ENCODE data around the gene TREML4. TPM values are rescaled to one million over a fixed set of nuclear protein-coding genes. Genes with fewer than 3 reads are reported as not detected.

The TREML4 gene
- not detected for polyA plus RNA-seq (2012; ENCODE audit: insufficient read length, low read depth)

DNA sequence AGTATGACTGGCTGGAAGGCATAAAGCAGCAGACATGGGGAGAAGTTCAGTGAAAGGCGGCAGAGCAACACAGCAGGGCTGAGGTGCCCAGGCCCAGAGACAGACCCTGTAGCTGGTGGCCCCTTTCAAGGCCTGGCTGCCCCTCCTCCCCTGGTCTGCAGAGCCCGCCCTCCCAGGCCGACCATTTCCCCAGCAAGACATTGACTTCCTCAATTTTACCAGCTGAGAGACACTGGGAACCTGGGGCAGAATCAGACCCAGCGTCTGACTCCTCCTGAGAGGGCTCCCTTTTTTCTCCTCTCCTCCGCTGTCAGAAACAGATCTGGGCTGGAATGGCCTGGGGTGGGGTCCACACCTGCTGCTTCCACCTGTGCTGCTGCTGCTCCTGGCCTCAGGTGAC lies at the start of gene TREML4:
TREML4 (plus strand) TSS at position 254 of the 400 bp plus-strand sequence; CDS start at position 333, 79 bp downstream.
- TF ChIP-seq POLR2AphosphoS5 (IDR thresholded peaks at IDR 0.05; ENCODE audit: low read depth, low read length) (no peak), TAF1 (IDR thresholded peaks at IDR 0.05; ENCODE audit: borderline replicate concordance, insufficient read depth, low read length) (no peak), SIN3A (IDR thresholded peaks at IDR 0.05; ENCODE audit: borderline replicate concordance, insufficient read depth, low read length) (no peak), FOXP2 (optimal IDR thresholded peaks at IDR 0.05; ENCODE audit: borderline replicate concordance, extremely low read depth, extremely low read length, insufficient read depth) (no peak)
- TF ChIP-seq, protein P1, sequence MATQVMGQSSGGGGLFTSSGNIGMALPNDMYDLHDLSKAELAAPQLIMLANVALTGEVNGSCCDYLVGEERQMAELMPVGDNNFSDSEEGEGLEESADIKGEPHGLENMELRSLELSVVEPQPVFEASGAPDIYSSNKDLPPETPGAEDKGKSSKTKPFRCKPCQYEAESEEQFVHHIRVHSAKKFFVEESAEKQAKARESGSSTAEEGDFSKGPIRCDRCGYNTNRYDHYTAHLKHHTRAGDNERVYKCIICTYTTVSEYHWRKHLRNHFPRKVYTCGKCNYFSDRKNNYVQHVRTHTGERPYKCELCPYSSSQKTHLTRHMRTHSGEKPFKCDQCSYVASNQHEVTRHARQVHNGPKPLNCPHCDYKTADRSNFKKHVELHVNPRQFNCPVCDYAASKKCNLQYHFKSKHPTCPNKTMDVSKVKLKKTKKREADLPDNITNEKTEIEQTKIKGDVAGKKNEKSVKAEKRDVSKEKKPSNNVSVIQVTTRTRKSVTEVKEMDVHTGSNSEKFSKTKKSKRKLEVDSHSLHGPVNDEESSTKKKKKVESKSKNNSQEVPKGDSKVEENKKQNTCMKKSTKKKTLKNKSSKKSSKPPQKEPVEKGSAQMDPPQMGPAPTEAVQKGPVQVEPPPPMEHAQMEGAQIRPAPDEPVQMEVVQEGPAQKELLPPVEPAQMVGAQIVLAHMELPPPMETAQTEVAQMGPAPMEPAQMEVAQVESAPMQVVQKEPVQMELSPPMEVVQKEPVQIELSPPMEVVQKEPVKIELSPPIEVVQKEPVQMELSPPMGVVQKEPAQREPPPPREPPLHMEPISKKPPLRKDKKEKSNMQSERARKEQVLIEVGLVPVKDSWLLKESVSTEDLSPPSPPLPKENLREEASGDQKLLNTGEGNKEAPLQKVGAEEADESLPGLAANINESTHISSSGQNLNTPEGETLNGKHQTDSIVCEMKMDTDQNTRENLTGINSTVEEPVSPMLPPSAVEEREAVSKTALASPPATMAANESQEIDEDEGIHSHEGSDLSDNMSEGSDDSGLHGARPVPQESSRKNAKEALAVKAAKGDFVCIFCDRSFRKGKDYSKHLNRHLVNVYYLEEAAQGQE (IDR thresholded peaks at IDR 0.05; ENCODE audit: insufficient read depth in 1 of 2, low read depth in 2 of 2, low read length in 2 of 2), result no peak

- TF ChIP-seq POLR2AphosphoS5 (IDR thresholded peaks at IDR 0.05; ENCODE audit: low read depth, low read length), result no peak
- TF ChIP-seq, protein P1 (IDR thresholded peaks at IDR 0.05; ENCODE audit: insufficient read depth in 1 of 2, low read depth in 2 of 2, low read length in 2 of 2), result no peak
- no peak for TF ChIP-seq SIN3A (IDR thresholded peaks at IDR 0.05; ENCODE audit: borderline replicate concordance, insufficient read depth, low read length)
- TF ChIP-seq FOXP2 (optimal IDR thresholded peaks at IDR 0.05; ENCODE audit: borderline replicate concordance, extremely low read depth, extremely low read length, insufficient read depth), result no peak
- TF ChIP-seq TAF1 (IDR thresholded peaks at IDR 0.05; ENCODE audit: borderline replicate concordance, insufficient read depth, low read length), result no peak
Observed at GRCh38 chr6:41179163-41179562, 49.0 kb upstream of the TREML4 start.

DNA sequence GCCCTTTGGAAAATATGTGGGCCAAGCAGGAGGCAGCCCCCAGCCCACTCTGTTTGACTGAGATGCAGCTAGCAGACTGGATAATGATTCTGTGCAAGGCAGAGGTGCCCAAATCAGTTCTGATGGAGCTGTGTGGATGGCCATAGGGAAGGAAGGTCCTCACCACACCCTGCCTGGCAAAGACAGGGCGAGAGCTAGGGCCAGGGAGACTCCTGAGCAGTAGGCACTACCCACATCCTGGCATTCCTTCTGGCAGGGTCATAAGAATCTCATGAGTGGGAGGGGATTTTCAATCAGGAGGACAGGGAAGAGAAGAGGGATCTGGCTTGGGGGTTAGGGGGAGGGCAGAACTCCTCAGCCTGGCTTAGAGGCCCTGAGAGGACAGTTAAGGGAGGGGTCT lies 46.6 kb upstream of the TREML4 start:
- TF ChIP-seq, protein P1 (IDR thresholded peaks at IDR 0.05; ENCODE audit: insufficient read depth in 1 of 2, low read depth in 2 of 2, low read length in 2 of 2), result no peak
- TF ChIP-seq POLR2AphosphoS5 (IDR thresholded peaks at IDR 0.05; ENCODE audit: low read depth, low read length) (no peak), SIN3A (IDR thresholded peaks at IDR 0.05; ENCODE audit: borderline replicate concordance, insufficient read depth, low read length) (no peak), TAF1 (IDR thresholded peaks at IDR 0.05; ENCODE audit: borderline replicate concordance, insufficient read depth, low read length) (no peak), FOXP2 (optimal IDR thresholded peaks at IDR 0.05; ENCODE audit: borderline replicate concordance, extremely low read depth, extremely low read length, insufficient read depth) (no peak)

- no peak for TF ChIP-seq POLR2AphosphoS5 (IDR thresholded peaks at IDR 0.05; ENCODE audit: low read depth, low read length)
- no peak for TF ChIP-seq SIN3A (IDR thresholded peaks at IDR 0.05; ENCODE audit: borderline replicate concordance, insufficient read depth, low read length)
- TF ChIP-seq TAF1 (IDR thresholded peaks at IDR 0.05; ENCODE audit: borderline replicate concordance, insufficient read depth, low read length), result no peak
- TF ChIP-seq, protein P1 (IDR thresholded peaks at IDR 0.05; ENCODE audit: insufficient read depth in 1 of 2, low read depth in 2 of 2, low read length in 2 of 2), result no peak
- TF ChIP-seq FOXP2 (optimal IDR thresholded peaks at IDR 0.05; ENCODE audit: borderline replicate concordance, extremely low read depth, extremely low read length, insufficient read depth), result no peak
Observed at GRCh38 chr6:41182069-41183034, 45.8 kb upstream of the TREML4 start.
